Mesothelial cell of epicardium (in vitro differentiated cells): ENCODE results near the gene RNF112. TPM values are rescaled to one million over a fixed set of nuclear protein-coding genes. Genes with fewer than 3 reads are reported as not detected.

ENCODE experiments used
- DNase-seq, 2 experiments: peaks; one replicate each; pipeline ENCODE4 v3.0.0; 2021; ENCODE audit warnings: low spot score in 2 of 2; ENCODE audit not compliant: unreplicated experiment in 2 of 2
- H3K27ac Mint-ChIP-seq: 2 replicates; pipeline ENCODE4 v1.8.0; 2021; ENCODE audit warnings: mixed read lengths
- H3K27me3 Mint-ChIP-seq: 2 replicates; pipeline ENCODE4 v1.8.0; 2021; ENCODE audit warnings: low read depth, mixed read lengths
- H3K36me3 Mint-ChIP-seq: 2 replicates; pipeline ENCODE4 v1.8.0; 2021; ENCODE audit warnings: mixed read lengths
- H3K4me1 Mint-ChIP-seq: 2 replicates; pipeline ENCODE4 v1.8.0; 2021; ENCODE audit warnings: mixed read lengths
- H3K4me3 Mint-ChIP-seq: 2 replicates; pipeline ENCODE4 v1.8.0; 2021; ENCODE audit warnings: mild to moderate bottlenecking, moderate library complexity, mixed read lengths
- H3K9me3 Mint-ChIP-seq: 2 replicates; pipeline ENCODE4 v1.8.0; 2021; ENCODE audit warnings: mixed read lengths
- total RNA-seq: library from RNA; stranded (reverse); gene quantifications from 3 replicates; pipeline ENCODE4 v1.2.1, GENCODE V29; 2021
- TF ChIP-seq, protein P1 (sequence below): fragments of 200-600 bp; sonication (generic); IDR thresholded peaks from one replicate; pipeline ENCODE4 v1.5.0; 2021; ENCODE audit warnings: antibody characterized with exemption; ENCODE audit not compliant: unreplicated experiment

RNF112 gene
- total RNA-seq, 1 donor from 2014 or later = 4.2 TPM

DNA sequence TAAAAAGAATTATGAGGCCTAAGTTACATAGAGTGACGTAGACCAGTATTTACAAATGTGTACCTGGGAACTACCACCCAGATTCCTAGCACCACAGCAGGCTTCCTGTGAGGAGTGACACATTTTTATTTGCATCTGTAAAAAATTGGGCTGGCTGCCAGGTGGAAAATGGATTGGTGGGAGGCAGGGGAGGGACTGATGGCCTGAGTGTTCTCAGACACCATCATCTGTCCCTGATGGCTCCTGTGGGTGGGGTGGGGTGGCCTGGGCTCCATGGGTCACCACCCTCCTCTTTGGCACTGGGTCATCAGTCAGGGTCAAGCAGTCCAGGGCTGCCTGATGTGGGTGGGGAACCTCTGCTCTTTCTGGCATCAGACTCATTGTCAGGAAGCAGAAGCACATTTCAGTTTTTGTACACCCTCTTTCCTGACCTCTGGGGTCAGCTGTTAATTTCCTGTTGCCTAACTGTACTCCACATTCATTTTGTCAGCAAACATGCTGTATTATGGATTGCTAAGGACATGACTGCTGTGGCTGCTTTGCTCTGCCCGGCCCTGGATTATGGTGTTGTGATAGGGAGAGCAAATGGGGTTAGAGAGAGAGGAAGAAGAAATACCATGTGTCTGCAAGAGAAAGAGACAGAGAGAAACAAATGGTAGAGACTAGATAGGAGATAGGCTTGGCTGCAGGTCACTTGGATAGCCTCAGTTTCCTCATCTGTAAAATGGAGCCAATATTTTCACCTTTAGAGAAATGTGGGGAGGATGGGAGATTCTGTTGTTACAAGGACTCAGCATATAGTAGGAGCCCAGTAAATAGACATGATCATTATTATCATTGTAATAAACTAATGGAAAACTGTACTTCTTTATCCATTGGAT lies 12.5 kb upstream of the RNF112 start:
- Mint-ChIP-seq H3K27me3 (no peaks in the 10 kb centered on the region), H3K4me1 (peaks cover 25% of the 10 kb centered on the region), H3K27ac (peak overlapping the region; percentile 69), H3K4me3 (no peak overlapping the region), H3K9me3 (peaks cover 1% of the 10 kb centered on the region), H3K36me3 (no peaks in the 10 kb centered on the region)
- no peak for DNase-seq
- TF ChIP-seq, protein P1, sequence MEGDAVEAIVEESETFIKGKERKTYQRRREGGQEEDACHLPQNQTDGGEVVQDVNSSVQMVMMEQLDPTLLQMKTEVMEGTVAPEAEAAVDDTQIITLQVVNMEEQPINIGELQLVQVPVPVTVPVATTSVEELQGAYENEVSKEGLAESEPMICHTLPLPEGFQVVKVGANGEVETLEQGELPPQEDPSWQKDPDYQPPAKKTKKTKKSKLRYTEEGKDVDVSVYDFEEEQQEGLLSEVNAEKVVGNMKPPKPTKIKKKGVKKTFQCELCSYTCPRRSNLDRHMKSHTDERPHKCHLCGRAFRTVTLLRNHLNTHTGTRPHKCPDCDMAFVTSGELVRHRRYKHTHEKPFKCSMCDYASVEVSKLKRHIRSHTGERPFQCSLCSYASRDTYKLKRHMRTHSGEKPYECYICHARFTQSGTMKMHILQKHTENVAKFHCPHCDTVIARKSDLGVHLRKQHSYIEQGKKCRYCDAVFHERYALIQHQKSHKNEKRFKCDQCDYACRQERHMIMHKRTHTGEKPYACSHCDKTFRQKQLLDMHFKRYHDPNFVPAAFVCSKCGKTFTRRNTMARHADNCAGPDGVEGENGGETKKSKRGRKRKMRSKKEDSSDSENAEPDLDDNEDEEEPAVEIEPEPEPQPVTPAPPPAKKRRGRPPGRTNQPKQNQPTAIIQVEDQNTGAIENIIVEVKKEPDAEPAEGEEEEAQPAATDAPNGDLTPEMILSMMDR = no peak

DNA sequence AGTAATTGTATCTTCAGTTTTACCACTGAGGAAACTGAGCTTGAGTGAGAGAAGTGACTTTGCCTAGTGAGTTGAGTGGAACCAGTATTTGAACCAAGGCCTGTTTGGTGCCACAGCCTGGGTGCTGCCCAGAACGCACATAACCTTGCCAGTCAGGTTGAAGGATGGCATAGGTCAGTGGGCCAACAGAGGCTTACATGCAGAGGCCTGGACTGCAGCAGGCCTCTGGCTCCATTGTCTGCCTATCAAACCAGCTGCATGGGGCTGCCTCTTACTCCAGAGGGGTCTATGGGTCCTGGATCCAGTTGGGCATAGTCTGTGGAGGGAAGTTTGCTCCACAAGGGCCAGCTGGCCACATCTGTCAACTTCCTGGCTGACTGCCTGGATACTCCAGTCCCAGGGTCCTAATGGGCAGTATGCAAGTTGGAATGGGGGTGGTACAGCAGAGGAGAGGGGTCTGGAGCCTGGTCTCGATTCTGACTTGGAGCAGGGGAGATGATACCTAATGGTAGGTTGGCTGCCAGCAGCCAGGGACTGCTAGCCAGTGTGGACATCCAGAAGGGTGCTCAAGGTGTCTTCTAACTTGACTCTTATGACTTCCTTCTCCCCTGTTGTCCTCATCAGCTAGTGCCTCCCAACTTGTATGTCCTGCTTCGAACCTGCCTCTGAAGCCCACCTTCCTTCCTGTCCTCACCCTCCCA lies 11.1 kb upstream of the RNF112 start:
- TF ChIP-seq, protein P1 = no peak
- H3K27me3 Mint-ChIP-seq = no peaks in the 10 kb centered on the region
- H3K9me3 Mint-ChIP-seq = peaks cover 4% of the 10 kb centered on the region
- DNase-seq = no peak
- no peak overlapping the region for H3K27ac Mint-ChIP-seq
- peaks cover 25% of the 10 kb centered on the region for H3K4me1 Mint-ChIP-seq
- no peak overlapping the region for H3K4me3 Mint-ChIP-seq
- no peaks in the 10 kb centered on the region for H3K36me3 Mint-ChIP-seq

- Mint-ChIP-seq H3K4me3 (no peak overlapping the region), H3K36me3 (no peaks in the 10 kb centered on the region), H3K27ac (no peak overlapping the region), H3K27me3 (no peaks in the 10 kb centered on the region), H3K4me1 (peaks cover 25% of the 10 kb centered on the region), H3K9me3 (peaks cover 4% of the 10 kb centered on the region)
- TF ChIP-seq, protein P1 = no peak
- DNase-seq = no peak
Observed at GRCh38 chr17:19401321-19402010, 9.6 kb upstream of the RNF112 start.

- Mint-ChIP-seq H3K27ac (peak overlapping the region; percentile 14), H3K27me3 (no peaks in the 10 kb centered on the region)
Observed at GRCh38 chr17:19402171-19402570, 8.9 kb upstream of the RNF112 start.

GRCh38 chr17:19403021-19403420 lies 8.0 kb upstream of the RNF112 start:
- no peak for DNase-seq
- H3K4me1 Mint-ChIP-seq = peaks cover 22% of the 10 kb centered on the region
- H3K27me3 Mint-ChIP-seq = no peaks in the 10 kb centered on the region
- no peak overlapping the region for H3K4me3 Mint-ChIP-seq
- TF ChIP-seq, protein P1 = no peak
- no peak overlapping the region for H3K27ac Mint-ChIP-seq
- H3K9me3 Mint-ChIP-seq = peaks cover 4% of the 10 kb centered on the region
- no peaks in the 10 kb centered on the region for H3K36me3 Mint-ChIP-seq

More at GRCh38 chr17:19402171-19402570, 8.9 kb upstream of the RNF112 start:
- no peak for DNase-seq
- TF ChIP-seq, protein P1 = no peak
- Mint-ChIP-seq H3K9me3 (peaks cover 4% of the 10 kb centered on the region), H3K4me1 (peaks cover 25% of the 10 kb centered on the region), H3K4me3 (no peak overlapping the region), H3K36me3 (no peaks in the 10 kb centered on the region)
